Measurements from ENCODE around the gene SLC35E4.

GRCh38 chr22:30685178-30685577 lies 49.6 kb downstream of the SLC35E4 start:
- TF ChIP-seq CTCF (IDR thresholded peaks at IDR 0.05; ENCODE audit: borderline replicate concordance, extremely low read depth, low read length, poor library complexity, severe bottlenecking) (no peak), EZH2 (IDR thresholded peaks at IDR 0.05; ENCODE audit: borderline replicate concordance, low read depth, low read length, severe bottlenecking) (no peak)
